ENCODE data around the gene TCTN1. TPM values are rescaled to one million over a fixed set of nuclear protein-coding genes. Genes with fewer than 3 reads are reported as not detected.

Gene TCTN1
- total and polyA plus RNA-seq, 2 of the 4 experiments (the other 2 are of a cell fraction): 11.7 to 18.8 TPM

DNA sequence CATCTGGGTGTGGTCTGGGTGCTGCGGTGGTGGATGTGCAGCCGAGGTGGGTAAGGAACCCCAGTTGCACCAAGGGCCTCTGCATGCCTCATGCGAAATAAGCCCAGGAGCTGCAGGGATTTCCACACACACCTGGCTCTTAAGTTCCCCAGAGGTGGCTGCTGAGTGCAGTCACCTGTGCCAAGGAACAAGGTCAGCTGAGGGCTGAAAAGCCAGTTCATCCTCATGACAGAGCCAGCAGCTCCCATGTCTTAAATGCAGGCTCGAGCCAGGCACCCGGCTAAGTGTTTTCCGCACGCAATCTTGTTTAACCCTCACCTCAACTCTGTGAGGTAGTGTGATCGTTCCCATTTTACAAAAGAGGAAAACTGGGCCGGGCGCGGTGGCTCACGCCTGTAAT, 65.3 kb downstream of the TCTN1 start:
- Histone ChIP-seq H2BK5ac (ENCODE audit: low read depth, low read length, poor library complexity, severe bottlenecking) (no peak overlapping the region), H2BK120ac (ENCODE audit: low read depth, low read length) (no peak overlapping the region), H3K14ac (replicated peaks; ENCODE audit: low read depth, low read length) (no peak overlapping the region), H3K9me3 (ENCODE audit: control insufficient read depth, insufficient read depth, low read length) (no peaks in the 10 kb centered on the region), H4K8ac (ENCODE audit: low read depth in 2 of 2, low read length in 2 of 2) (no peak overlapping the region), H3K56ac (ENCODE audit: extremely low read depth, insufficient read depth, low read length) (no peak overlapping the region), H3K9me1 (ENCODE audit: insufficient read depth, low read length) (no peaks in the 10 kb centered on the region), H4K5ac (ENCODE audit: low read depth, low read length) (no peak overlapping the region), H3K36me3 (ENCODE audit: control insufficient read depth, insufficient read depth, low read length) (no peaks in the 10 kb centered on the region), H4K20me1 (ENCODE audit: insufficient read depth, low read length) (no peaks in the 10 kb centered on the region), H2BK20ac (ENCODE audit: low read depth, low read length) (no peak overlapping the region), H3K27me3 (ENCODE audit: control insufficient read depth, insufficient read depth, low read length) (no peaks in the 10 kb centered on the region; the same call in 1 of the 2 replicates), H3K27ac (ENCODE audit: insufficient read depth, low read length) (no peak overlapping the region), H4K91ac (ENCODE audit: insufficient read depth, low read depth, low read length) (no peak overlapping the region), H3K18ac (ENCODE audit: low read depth, low read length) (no peak overlapping the region), H2AFZ (replicated peaks; ENCODE audit: low read length, poor library complexity) (no peak overlapping the region), H3K79me1 (ENCODE audit: low read depth in 1 of 2, low read length in 2 of 2) (no peaks in the 10 kb centered on the region), H2BK15ac (ENCODE audit: low read depth, low read length) (no peak overlapping the region), H2AK5ac (ENCODE audit: low read depth, low read length) (no peak overlapping the region), H3K4me1 (ENCODE audit: control insufficient read depth, insufficient read depth, low read length) (no peaks in the 10 kb centered on the region), H3K4me2 (ENCODE audit: low read depth, low read length) (no peak overlapping the region), H3K4me3 (ENCODE audit: insufficient read depth, low read depth, low read length) (no peak overlapping the region), H2AK9ac (replicated peaks; ENCODE audit: low read depth, low read length, poor library complexity) (no peak overlapping the region), H3K4ac (ENCODE audit: low read depth, low read length) (no peak overlapping the region), H3K23ac (ENCODE audit: low read depth, low read length) (no peak overlapping the region), H3K9ac (ENCODE audit: low read depth, low read length) (no peak overlapping the region)
- DNase-seq (no peak), ATAC-seq (ENCODE audit: low read depth) (no peak)
- no CpG with 5 or more reads among the region's 12 CpGs for WGBS, 2 experiments (ENCODE audit: extremely low coverage in 2 of 2, insufficient read length in 1 of 2)
- ChIA-PET POLR2A (ENCODE audit: unreplicated experiment) (no interaction called here), CTCF (no interaction called here)
- no peak for TF ChIP-seq RCOR1 (IDR thresholded peaks at IDR 0.05; ENCODE audit: insufficient replicate concordance, low read length)
- no peak for TF ChIP-seq RFX5 (IDR thresholded peaks at IDR 0.05; ENCODE audit: low read depth, low read length)
- no peak for TF ChIP-seq MAZ (IDR thresholded peaks at IDR 0.05; ENCODE audit: borderline replicate concordance, low read depth, low read length)
- no peak for TF ChIP-seq MXI1 (IDR thresholded peaks at IDR 0.05; ENCODE audit: borderline replicate concordance, low read depth, low read length)
- no peak for TF ChIP-seq CEBPB (IDR thresholded peaks at IDR 0.05; ENCODE audit: low read depth, low read length)
- no peak for TF ChIP-seq BHLHE40 (IDR thresholded peaks at IDR 0.05; ENCODE audit: low read depth, low read length)
- dilution Hi-C loops (cut with HindIII; ENCODE audit: low sequenced_read_pairs, unreplicated experiment) (no loop called here), in situ Hi-C loops (cut with MboI; ENCODE audit: low sequenced_read_pairs) (no loop called here), intact Hi-C loops (cut with micrococcal nuclease) (no loop called here)
- no TSS peak for BruUV-seq (replicated peaks)

All from IMR-90 (cell line).